ENCODE data around the gene TENT4B. TPM values are rescaled to one million over a fixed set of nuclear protein-coding genes. Genes with fewer than 3 reads are reported as not detected.
A peak's percentile ranks its signal among the peaks of the same experiment; 100 is the strongest.
"Not testable (repeated sequence)": the region's sequence is repeated elsewhere in the genome, so short reads cannot be mapped to it uniquely, and the experiment has no call there.

The TENT4B gene
- total RNA-seq, 1 experiment from 2014 or later: 14.5 TPM

DNA sequence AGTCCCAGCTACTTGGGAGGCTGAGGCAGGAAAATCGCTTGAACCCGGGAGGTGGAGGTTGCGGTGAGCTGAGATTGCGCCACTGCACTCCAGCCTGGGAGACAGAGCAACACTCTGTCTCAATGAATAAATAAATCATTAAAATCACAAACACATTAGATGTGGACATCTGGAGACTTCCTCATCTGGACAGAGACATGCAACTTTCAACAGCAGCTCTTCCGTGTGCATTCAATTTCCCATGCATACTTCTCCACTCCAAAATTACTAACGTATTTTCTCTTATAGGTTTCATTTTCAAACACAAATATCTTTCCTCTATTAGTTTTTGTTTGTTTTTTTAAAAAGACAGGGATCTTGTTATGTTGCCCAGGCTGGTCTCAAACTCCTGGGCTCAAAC lies 89.9 kb downstream of the TENT4B start:
- Histone ChIP-seq H3K36me3 (peaks cover 12% of the 10 kb centered on the region), H3K4me1 (replicated peaks) (peaks cover 53% of the 10 kb centered on the region)
- H3K9me3 ChIP-seq (replicated peaks); H3K27me3 ChIP-seq (replicated peaks); H3K4me3 ChIP-seq; H3K27ac ChIP-seq; DNase-seq (ENCODE audit: low read depth in 1 of 2, low spot score in 2 of 2): not testable (repeated sequence)

DNA sequence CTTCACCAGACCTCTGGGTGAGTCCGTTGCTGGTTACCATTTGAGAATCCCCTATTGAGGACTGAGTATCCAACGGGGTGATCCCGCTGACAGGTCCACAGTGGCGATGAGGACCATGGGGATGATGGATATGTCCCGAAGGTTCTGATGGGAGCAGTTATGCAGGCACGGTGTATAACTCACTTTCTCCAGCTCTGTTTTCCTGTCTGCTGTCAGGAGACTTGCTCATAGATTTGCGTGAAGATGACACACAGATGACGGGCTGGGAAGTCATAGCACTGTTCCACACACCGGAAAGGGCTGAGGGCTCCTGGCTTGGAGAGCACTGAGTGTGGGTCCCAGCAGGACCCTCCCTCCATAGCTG lies 91.0 kb downstream of the TENT4B start:
- peak overlapping the region; percentile 96 for H3K27ac ChIP-seq
- no peaks in the 10 kb centered on the region; the same call in 1 of the 2 replicates for H3K9me3 ChIP-seq (replicated peaks)
- H3K4me1 ChIP-seq (replicated peaks): peaks cover 60% of the 10 kb centered on the region
- H3K4me3 ChIP-seq: peak overlapping the region; percentile 67
- no peaks in the 10 kb centered on the region for H3K27me3 ChIP-seq (replicated peaks)
- peaks cover 19% of the 10 kb centered on the region for H3K36me3 ChIP-seq
- peak; percentile 50 to 53 for DNase-seq (ENCODE audit: low read depth in 1 of 2, low spot score in 2 of 2)

DNA sequence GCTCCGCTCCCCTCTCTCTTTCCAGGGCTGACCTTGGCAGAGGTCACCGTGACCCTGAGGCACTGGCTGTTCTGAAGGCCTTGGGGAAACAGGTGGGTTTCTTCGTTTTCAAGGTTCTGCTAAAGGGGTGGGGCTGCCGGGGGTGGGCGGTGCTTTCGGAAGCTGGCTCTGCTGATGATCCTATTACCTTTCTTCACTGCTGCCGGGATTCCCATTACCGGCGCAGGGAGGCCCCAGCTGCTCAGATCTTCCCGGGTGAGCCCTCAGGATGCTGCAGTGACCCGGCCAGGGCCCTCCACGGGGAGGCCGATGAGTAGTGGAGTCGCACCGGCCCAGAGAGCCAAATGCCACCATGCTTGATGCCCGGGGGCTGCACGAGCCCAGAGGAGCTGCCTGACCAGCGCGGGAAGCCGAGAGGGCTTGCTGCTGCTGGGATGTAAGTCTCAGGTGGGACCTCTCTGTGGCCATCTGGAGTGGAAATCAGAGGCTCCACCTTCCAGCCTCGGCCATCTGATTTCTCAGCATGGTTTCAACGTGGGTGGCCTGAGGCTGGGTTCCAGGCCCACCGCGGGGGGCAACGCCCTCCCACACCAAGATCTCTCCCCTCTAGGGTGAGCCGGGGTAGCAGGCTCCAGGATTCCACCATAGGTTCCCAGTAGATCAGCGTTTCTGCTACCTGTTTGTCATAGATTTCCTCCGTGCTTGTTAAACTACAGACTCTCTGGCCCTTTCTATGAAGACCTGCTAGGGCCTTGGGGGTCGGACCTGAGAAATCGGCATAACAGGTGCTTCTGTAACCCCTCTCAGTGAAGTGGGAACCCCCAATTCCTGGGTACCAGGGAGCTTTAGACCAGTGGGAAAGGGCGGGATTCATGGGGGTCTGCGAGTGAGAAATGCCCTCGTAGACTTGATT lies 91.7 kb downstream of the TENT4B start:
- Histone ChIP-seq H3K27me3 (replicated peaks) (no peaks in the 10 kb centered on the region), H3K9me3 (replicated peaks) (no peaks in the 10 kb centered on the region; the same call in 1 of the 2 replicates), H3K4me1 (replicated peaks) (peaks cover 66% of the 10 kb centered on the region), H3K36me3 (peaks cover 25% of the 10 kb centered on the region), H3K27ac (peak overlapping the region; percentile 96), H3K4me3 (peak overlapping the region; percentile 67)
- peak; percentile 84 to 88 for DNase-seq (ENCODE audit: low read depth in 1 of 2, low spot score in 2 of 2)

DNA sequence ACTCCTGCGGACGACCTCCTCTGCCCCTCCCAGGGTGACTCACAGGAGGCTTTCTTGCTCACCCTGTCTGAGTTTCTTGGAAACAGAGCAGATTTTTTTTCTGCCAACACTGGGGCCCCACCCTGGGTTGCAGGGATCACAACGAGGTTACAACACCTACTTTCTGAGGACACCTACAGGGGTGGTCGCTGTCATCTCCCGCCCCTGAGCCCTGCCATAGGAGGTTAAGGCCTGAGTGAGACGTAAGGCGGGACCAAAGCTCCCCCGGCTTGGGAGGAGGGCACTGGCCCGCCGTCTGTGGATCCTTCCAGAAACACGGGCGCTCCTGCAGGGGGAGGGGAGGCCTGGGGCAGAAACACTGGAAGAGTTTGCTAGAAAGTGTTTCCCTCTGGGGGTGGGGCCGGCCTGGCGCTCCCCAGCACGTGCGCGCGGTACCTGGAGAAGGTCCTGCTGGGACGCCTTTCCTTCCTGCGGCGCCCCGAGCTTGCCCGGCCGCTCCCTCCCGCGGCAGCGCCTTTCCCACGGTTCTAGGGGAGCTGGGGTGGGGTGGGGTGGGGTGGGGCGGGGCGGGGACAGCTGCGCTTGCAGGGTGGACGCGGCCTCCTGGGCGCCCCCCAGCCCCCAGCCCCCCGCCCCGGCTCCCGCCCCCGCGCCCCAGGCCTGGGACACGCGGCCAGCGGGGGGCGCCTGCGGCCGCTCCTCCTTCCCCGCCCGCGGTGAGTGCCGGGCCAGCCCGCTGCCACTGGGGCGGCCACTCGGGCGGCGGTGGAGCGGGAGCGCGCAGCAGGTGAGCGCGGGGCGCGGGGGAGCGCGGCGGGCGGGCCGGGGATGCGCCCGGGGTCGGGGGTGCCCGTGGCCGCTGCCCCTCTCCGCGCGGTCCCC lies 92.6 kb downstream of the TENT4B start:
- Histone ChIP-seq H3K27ac (peak overlapping the region; percentile 96), H3K4me3 (peak overlapping the region; percentile 67), H3K4me1 (replicated peaks) (peaks cover 72% of the 10 kb centered on the region), H3K9me3 (replicated peaks) (no peaks in the 10 kb centered on the region; the same call in 1 of the 2 replicates), H3K36me3 (peaks cover 28% of the 10 kb centered on the region), H3K27me3 (replicated peaks) (no peaks in the 10 kb centered on the region)
- peak; percentile 95 to 96 for DNase-seq (ENCODE audit: low read depth in 1 of 2, low spot score in 2 of 2)

DNA sequence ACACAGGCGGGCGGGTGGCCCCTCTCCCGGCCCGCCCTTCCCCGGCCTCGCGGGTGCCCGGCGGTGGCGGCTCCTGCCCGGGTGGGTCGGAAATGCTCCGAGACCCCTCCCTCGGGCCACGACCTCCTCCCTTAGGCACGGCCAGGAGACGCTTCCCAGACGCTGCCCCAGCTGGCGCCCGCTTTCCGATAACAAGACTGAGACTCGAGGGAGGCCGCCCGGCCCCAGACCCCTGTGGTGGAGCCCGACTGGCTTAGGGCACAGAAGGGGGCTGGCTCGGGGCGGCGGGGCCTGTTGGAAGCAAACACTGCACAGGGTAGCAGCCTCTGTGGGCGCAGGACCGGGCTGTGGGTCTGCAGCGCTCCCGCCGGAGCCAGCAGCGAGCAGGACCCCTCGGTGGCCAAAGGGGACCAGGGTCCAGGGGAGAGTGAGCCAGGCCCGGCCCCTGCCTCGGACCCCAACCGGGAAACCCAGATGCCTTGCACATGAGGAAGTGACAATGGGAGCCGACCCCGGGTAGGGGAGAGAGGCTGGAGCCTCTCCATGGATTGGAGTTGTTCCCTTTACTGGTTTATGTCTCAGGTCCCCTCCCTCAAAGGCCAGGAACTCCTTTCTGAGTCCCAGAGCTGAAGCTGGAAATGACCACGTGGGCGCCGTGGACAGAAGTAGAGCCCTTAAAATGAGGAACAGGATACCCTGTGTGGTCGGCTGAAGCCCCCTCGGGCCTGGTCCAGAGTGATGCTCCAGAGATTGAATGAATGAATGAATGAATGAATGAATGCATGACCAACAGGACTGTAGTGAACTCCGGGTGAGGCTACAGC lies 93.4 kb downstream of the TENT4B start:
- Histone ChIP-seq H3K9me3 (replicated peaks) (no peaks in the 10 kb centered on the region; the same call in 1 of the 2 replicates), H3K4me3 (peak overlapping the region; percentile 67), H3K27ac (peak overlapping the region; percentile 71), H3K27me3 (replicated peaks) (no peaks in the 10 kb centered on the region), H3K4me1 (replicated peaks) (peaks cover 80% of the 10 kb centered on the region), H3K36me3 (peaks cover 28% of the 10 kb centered on the region)
- peak in 1 of 2 experiments; percentile 53 for DNase-seq (ENCODE audit: low read depth in 1 of 2, low spot score in 2 of 2)

DNA sequence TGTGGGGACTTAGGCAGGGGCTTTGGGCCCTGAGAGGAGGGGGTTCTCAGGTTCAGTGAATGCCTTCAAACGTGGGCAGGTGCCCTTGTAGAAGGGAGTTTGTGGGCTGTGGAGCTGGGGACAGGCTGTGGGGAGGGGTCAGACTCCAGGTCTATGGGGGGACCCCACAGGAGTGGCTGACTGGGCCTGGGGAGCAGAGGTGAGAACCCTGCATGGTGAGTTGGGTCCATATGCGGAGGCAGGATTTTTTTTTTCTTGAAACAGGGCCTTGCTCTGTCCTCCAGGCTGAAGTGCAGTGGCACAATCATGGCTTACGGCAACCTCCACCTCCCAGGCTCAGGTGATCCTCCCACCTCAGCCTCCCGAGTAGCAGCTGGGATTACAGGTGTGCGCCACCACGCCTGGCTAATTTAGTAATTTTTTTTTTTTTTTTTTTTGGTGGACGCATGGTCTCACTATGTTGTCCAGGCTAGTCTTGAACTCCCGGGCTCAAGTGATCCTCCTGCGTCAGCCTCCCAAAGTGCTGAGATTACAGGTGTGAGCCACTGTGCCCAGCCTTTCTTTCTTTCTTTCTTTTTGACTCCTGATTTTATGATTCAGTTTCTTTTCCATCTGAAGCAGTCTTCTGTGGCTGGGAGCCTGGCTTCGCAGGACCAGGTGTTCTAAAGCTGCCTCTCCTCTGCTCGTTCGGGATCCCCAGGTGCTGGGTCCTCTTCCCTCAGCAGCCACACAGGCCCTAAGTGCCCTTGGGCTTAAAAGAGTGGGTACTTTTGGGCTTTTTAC lies 94.2 kb downstream of the TENT4B start:
- Histone ChIP-seq H3K27ac (peak overlapping the region; percentile 71; the same call in 1 of the 2 replicates), H3K36me3 (peaks cover 32% of the 10 kb centered on the region), H3K4me3 (peak overlapping the region; percentile 67), H3K27me3 (replicated peaks) (no peaks in the 10 kb centered on the region), H3K9me3 (replicated peaks) (no peaks in the 10 kb centered on the region; the same call in 1 of the 2 replicates), H3K4me1 (replicated peaks) (peaks cover 88% of the 10 kb centered on the region)
- DNase-seq (ENCODE audit: low read depth in 1 of 2, low spot score in 2 of 2): peak in 1 of 2 experiments; percentile 28

DNA sequence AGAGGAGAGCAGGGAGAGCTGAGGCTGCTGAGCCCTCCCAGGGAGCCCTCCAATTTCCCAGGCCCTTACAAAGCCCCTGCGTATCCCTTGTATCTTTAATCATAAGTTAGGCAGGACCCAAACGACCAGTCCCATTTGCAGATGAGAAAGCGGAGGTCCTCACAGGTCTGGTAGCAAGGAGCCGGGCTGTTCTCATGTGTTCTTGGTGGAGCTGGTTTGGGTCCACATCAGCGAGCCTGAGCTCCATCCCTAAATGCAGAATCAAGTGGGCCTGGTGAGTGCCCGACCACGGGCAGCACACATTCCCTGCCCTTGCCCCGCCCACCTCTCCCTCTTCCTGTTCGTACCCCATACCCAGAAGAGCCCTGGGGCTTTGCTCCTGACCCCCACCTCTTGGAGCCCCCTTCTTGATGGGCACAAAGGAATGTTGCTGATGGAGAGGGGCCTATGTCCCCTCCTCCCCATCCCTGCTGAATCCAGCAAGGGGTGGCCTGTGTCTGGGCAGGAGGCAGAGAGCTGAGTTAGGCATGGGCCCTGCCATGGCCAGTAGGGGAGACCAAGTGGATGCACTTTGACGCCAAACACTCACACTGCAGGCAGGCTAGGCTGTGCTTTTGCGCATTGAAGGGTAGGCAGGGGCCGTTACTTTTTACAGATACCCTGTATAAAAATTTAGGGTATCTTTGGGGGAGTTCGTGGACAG lies 95.0 kb downstream of the TENT4B start:
- no peak overlapping the region for H3K27ac ChIP-seq
- peaks cover 33% of the 10 kb centered on the region for H3K36me3 ChIP-seq
- H3K4me3 ChIP-seq: no peak overlapping the region
- no peaks in the 10 kb centered on the region for H3K27me3 ChIP-seq (replicated peaks)
- H3K9me3 ChIP-seq (replicated peaks): no peaks in the 10 kb centered on the region; the same call in 1 of the 2 replicates
- H3K4me1 ChIP-seq (replicated peaks): peaks cover 84% of the 10 kb centered on the region
- peak in 1 of 2 experiments; percentile 42 for DNase-seq (ENCODE audit: low read depth in 1 of 2, low spot score in 2 of 2)

DNA sequence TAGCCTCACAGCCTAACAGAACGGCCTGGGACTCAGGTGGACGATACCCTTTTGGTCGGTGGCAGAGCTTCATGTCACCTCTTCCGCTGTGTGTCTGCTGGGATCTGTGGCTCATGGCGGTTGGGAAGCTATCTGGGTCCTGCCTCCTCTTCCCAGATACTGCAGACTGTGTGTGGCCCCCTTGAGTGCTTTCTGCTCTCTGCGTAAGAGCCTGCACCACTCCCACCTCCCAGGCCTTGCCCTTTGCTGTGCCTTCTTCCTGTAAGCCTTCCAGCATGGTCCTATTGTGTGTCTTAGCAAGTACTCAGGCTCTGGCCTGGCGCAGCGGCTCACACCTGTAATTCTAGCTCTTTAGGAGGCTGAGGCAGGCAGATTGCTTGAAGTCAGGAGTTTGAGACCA lies 95.7 kb downstream of the TENT4B start:
- Histone ChIP-seq H3K4me3 (no peak overlapping the region), H3K27ac (no peak overlapping the region), H3K27me3 (replicated peaks) (no peaks in the 10 kb centered on the region), H3K4me1 (replicated peaks) (peaks cover 77% of the 10 kb centered on the region), H3K9me3 (replicated peaks) (no peaks in the 10 kb centered on the region; the same call in 1 of the 2 replicates), H3K36me3 (peaks cover 36% of the 10 kb centered on the region)
- DNase-seq (ENCODE audit: low read depth in 1 of 2, low spot score in 2 of 2): peak in 1 of 2 experiments; percentile 48

DNA sequence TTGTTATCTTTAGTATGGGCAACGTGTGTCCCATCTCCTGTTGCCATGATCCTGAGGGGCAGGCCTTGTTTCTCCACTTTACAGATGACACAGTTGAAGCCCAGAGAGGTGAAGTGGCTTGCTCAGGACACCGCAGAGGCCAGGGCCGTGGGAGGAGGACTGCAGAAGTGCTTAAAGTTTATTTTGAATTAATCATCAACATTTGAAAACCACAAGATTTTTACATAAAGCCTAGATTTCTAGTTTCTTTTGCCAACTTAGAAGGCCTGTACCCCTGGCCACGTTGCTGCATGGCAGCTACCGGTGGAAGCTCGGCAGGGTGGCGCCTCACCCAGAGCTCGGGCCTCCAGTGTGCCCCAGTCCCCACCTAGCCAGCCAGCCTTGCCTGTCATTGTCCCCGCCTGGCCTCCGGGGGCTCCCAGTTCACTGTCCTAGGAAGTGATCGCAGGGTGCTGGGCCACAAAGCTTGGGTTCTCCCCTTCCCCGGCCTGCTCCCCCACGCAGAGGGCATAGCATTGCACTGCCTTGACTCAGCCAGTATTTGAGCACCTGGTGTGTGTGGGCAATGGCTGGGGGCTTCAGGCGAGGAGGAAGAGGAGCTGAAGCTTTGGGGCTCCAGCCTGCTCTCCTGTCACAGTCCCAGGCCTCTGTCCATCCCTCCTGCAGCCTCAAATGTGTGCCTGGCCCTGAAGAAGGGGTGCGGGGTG lies 98.4 kb downstream of the TENT4B start:
- Histone ChIP-seq H3K36me3 (peaks cover 33% of the 10 kb centered on the region), H3K27ac (peak overlapping the region; percentile 57), H3K9me3 (replicated peaks) (no peaks in the 10 kb centered on the region; the same call in 1 of the 2 replicates), H3K4me1 (replicated peaks) (peaks cover 55% of the 10 kb centered on the region), H3K4me3 (no peak overlapping the region), H3K27me3 (replicated peaks) (no peaks in the 10 kb centered on the region)
- DNase-seq (ENCODE audit: low read depth in 1 of 2, low spot score in 2 of 2): peak; percentile 81 to 88

DNA sequence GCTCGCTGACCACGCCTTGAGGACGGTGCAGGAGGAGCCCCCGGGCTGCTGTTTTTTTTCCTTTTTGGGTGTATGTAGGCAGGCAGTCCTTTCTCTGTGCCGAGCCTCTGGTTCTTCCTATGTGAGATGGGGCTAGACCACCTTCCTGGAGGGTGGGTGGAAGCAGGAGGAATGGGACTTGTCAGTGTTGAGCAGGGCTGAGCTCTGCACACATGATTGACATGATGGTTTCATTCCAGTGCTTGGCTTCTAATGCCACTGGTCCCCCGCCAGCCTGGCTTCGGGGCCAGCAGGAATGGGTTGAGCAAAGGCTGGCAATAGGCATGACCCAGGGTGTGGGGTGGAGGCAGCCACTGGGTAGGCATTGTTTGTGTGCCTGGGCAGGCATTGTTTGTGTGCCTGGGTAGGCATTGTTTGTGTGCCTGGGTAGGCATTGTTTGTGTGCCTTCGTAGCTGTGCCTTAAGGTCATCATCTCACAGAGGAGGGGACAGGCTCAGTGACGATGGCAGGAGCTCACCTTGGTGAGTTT lies 99.0 kb downstream of the TENT4B start:
- H3K4me3 ChIP-seq: no peak overlapping the region
- H3K36me3 ChIP-seq: peaks cover 31% of the 10 kb centered on the region
- H3K4me1 ChIP-seq (replicated peaks): peaks cover 49% of the 10 kb centered on the region
- H3K9me3 ChIP-seq (replicated peaks): no peaks in the 10 kb centered on the region
- H3K27me3 ChIP-seq (replicated peaks): no peaks in the 10 kb centered on the region
- peak in 1 of 2 experiments; percentile 33 for DNase-seq (ENCODE audit: low read depth in 1 of 2, low spot score in 2 of 2)
- H3K27ac ChIP-seq: peak overlapping the region; percentile 57

DNA sequence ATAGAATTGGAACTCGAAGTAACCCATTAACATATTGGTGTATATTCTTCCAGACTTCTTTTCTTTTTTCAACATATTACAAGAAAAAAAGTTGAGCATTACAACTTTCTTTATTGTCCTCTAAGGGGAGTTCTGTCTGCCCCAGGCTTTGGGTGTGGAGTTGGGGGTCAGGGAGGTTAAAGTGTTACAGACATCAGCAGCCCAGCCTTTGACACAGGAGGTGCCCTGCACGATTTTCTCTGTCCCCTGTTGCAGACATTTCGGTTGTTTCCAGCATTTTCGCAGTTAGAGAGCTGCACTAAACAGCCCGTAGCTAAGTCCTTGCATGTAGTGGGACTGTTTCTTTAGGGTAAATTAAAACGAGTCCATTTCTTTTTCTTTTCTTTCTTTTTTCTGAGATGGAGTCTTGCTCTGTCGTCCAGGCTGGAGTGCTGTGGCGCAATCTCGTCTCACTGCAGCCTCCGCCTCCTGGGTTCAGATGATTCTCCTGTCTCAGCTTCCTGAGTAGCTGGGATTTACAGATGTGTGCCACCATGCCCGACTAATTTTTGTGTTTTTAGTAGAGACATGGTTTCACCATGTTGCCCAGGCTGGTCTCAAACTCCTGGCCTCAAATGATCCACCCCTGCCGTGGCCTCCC lies 99.9 kb downstream of the TENT4B start:
- Histone ChIP-seq H3K4me3 (no peak overlapping the region), H3K27ac (no peak overlapping the region)
- peak in 1 of 2 experiments; percentile 18 for DNase-seq (ENCODE audit: low read depth in 1 of 2, low spot score in 2 of 2)

More for the DNA sequence above, 99.9 kb downstream of the TENT4B start:
- no peaks in the 10 kb centered on the region for H3K9me3 ChIP-seq (replicated peaks)
- no peaks in the 10 kb centered on the region for H3K27me3 ChIP-seq (replicated peaks)
- peaks cover 27% of the 10 kb centered on the region for H3K36me3 ChIP-seq
- H3K4me1 ChIP-seq (replicated peaks): peaks cover 43% of the 10 kb centered on the region

Data from SJSA1 (cell line).